Sigmoid colon (tissue), 7 donors: Measurements from ENCODE around the gene MYRFL. TPM values are rescaled to one million over a fixed set of nuclear protein-coding genes. Genes with fewer than 3 reads are reported as not detected.

Source experiments
- DNase-seq: peaks from one replicate; pipeline ENCODE4 v3.0.0-alpha.2; 2019
- H3K27ac ChIP-seq, 4 donors: fragments of 200-600 bp; sonication (generic); one replicate each; pipeline ENCODE4 v1.5.1; 2016 to 2019; ENCODE audit warnings: mild to moderate bottlenecking in 1 of 4
- H3K27me3 ChIP-seq, 3 donors: fragments of 200-600 bp; sonication (generic); one replicate each; pipeline ENCODE4 v1.5.1; 2019; ENCODE audit warnings: mild to moderate bottlenecking in 1 of 3
- H3K36me3 ChIP-seq, 4 donors: fragments of 200-600 bp; sonication (generic); one replicate each; pipeline ENCODE4 v1.5.1; 2016 to 2019
- H3K4me1 ChIP-seq, 4 donors: fragments of 200-600 bp; sonication (generic); one replicate each; pipeline ENCODE4 v1.5.1; 2017 to 2019
- H3K4me3 ChIP-seq, 4 donors: fragments of 200-600 bp; sonication (generic); one replicate each; pipeline ENCODE4 v1.5.1; 2017 to 2019; ENCODE audit warnings: mild to moderate bottlenecking in 2 of 4, moderate library complexity in 1 of 4
- H3K9me3 ChIP-seq, 4 donors: fragments of 200-600 bp in 3 of 4; sonication (generic) in 3 of 4; one replicate each; pipeline versions ENCODE4 v1.5.1 to v1.6.1; 2013 to 2019
- CTCF ChIP-seq, 4 experiments: fragments of 450-650 bp in 3 of 4; fragments of 200-600 bp in 1 of 4; IDR thresholded peaks; one replicate each; pipeline ENCODE4 v1.5.1; 2016 to 2019; ENCODE audit warnings: antibody characterized with exemption in 4 of 4, mild to moderate bottlenecking in 3 of 4, moderate library complexity in 2 of 4
- EP300 ChIP-seq, 4 donors: sonication (generic); formaldehyde crosslinking; IDR thresholded peaks; one replicate each; pipeline ENCODE4 v1.6.1; 2017; ENCODE audit warnings: antibody characterized with exemption in 4 of 4
- POLR2A ChIP-seq, 2 donors: fragments of 450-650 bp; IDR thresholded peaks; one replicate each; pipeline ENCODE4 v1.6.1; 2016; ENCODE audit warnings: antibody characterized with exemption in 2 of 2, mild to moderate bottlenecking in 2 of 2, moderate library complexity in 2 of 2
- POLR2AphosphoS5 ChIP-seq, 4 donors: sonication (generic); formaldehyde crosslinking; IDR thresholded peaks; one replicate each; pipeline ENCODE4 v1.6.1; 2017; ENCODE audit warnings: antibody characterized with exemption in 4 of 4
- WGBS, 2 donors: extraction: QIAGEN DNeasy Blood & Tissue Kit; methylation state at CpG; one replicate each; pipeline ENCODE4 v1.1.7; 2013; 5-methylcytosine and 5-hydroxymethylcytosine counted together
- intact Hi-C: fragments of 100-400 bp; cut with DNase I; formaldehyde crosslinking; loops from one replicate; pipeline ENCODE4 v1.15.1; 2023
- polyA plus RNA-seq, 3 donors: library from polyadenylated mRNA; stranded (reverse); fragments of 200-250 nt; gene quantifications; one replicate each; pipeline ENCODE4 v1.2.3, GENCODE V29; 2013
- total RNA-seq, 4 donors: library from RNA; depleted of rRNA; stranded (reverse); fragments of >200 nt; gene quantifications; one replicate each; pipeline ENCODE4 v1.1.0, GENCODE V29; 2016
- donor health status: healthy with polysubstance abuse.
- donor health status: Bipolar disorder and iron deficiency.
- donor health status: healthy.

MYRFL gene
- total and polyA plus RNA-seq, 7 donors = 0.48 TPM; not detected in 6

GRCh38 chr12:69884386-69884785 lies 59.4 kb downstream of the MYRFL start:
- Histone ChIP-seq H3K36me3 (no peaks in the 10 kb centered on the region), H3K9me3 (no peaks in the 10 kb centered on the region), H3K27me3 (no peaks in the 10 kb centered on the region), H3K27ac (no peak overlapping the region), H3K4me3 (no peak overlapping the region), H3K4me1 (peaks cover 0 to 3% (median 0%) of the 10 kb centered on the region in 4 donors)
- intact Hi-C loops = loop anchor here (5.0 kb wide), 1 partner anchor 833 kb away; no protein-coding TSS in a partner anchor
- 75 to 83% methylated on average over 2 of the region's 2 CpGs for WGBS, 2 donors
- TF ChIP-seq POLR2A (IDR thresholded peaks at IDR 0.05) (no peak), POLR2AphosphoS5 (IDR thresholded peaks at IDR 0.05) (no peak), CTCF (IDR thresholded peaks at IDR 0.05) (no peak), EP300 (IDR thresholded peaks at IDR 0.05) (no peak)
- no peak for DNase-seq

GRCh38 chr12:69885658-69886057 lies 60.6 kb downstream of the MYRFL start:
- H3K27ac ChIP-seq = no peak overlapping the region
- TF ChIP-seq CTCF (IDR thresholded peaks at IDR 0.05) (no peak), EP300 (IDR thresholded peaks at IDR 0.05) (no peak), POLR2AphosphoS5 (IDR thresholded peaks at IDR 0.05) (no peak), POLR2A (IDR thresholded peaks at IDR 0.05) (no peak)
- H3K4me3 ChIP-seq = no peak overlapping the region
- H3K9me3 ChIP-seq = no peaks in the 10 kb centered on the region
- intact Hi-C loops = no loop called here
- no peaks in the 10 kb centered on the region for H3K4me1 ChIP-seq
- no peak for DNase-seq
- no peaks in the 10 kb centered on the region for H3K36me3 ChIP-seq
- no peaks in the 10 kb centered on the region for H3K27me3 ChIP-seq

GRCh38 chr12:69886109-69886508 lies 61.1 kb downstream of the MYRFL start:
- Histone ChIP-seq H3K36me3 (no peaks in the 10 kb centered on the region), H3K4me3 (no peak overlapping the region), H3K27ac (no peak overlapping the region), H3K9me3 (no peaks in the 10 kb centered on the region), H3K27me3 (no peaks in the 10 kb centered on the region), H3K4me1 (no peaks in the 10 kb centered on the region)
- DNase-seq = no peak
- TF ChIP-seq POLR2A (IDR thresholded peaks at IDR 0.05) = no peak
- no peak for TF ChIP-seq POLR2AphosphoS5 (IDR thresholded peaks at IDR 0.05)
- 89 to 90% methylated on average over 5 of the region's 5 CpGs for WGBS, 2 donors
- intact Hi-C loops = no loop called here

GRCh38 chr12:69886715-69887114 lies 61.7 kb downstream of the MYRFL start:
- intact Hi-C loops = no loop called here
- TF ChIP-seq EP300 (IDR thresholded peaks at IDR 0.05) (no peak), POLR2A (IDR thresholded peaks at IDR 0.05) (no peak), CTCF (IDR thresholded peaks at IDR 0.05) (no peak), POLR2AphosphoS5 (IDR thresholded peaks at IDR 0.05) (no peak)
- no peak for DNase-seq
- H3K4me1 ChIP-seq = no peaks in the 10 kb centered on the region
- H3K4me3 ChIP-seq = no peak overlapping the region
- H3K27me3 ChIP-seq = no peaks in the 10 kb centered on the region
- no peaks in the 10 kb centered on the region for H3K36me3 ChIP-seq
- no peak overlapping the region for H3K27ac ChIP-seq
- 97% methylated on average over 2 of the region's 2 CpGs for WGBS, 2 donors
- no peaks in the 10 kb centered on the region for H3K9me3 ChIP-seq

- no peaks in the 10 kb centered on the region for H3K9me3 ChIP-seq
- H3K4me3 ChIP-seq = no peak overlapping the region
- H3K27me3 ChIP-seq = no peaks in the 10 kb centered on the region
- DNase-seq = no peak
- H3K4me1 ChIP-seq = no peaks in the 10 kb centered on the region
- 95 to 97% methylated on average over 1 of the region's 1 CpG for WGBS, 2 donors
- TF ChIP-seq EP300 (IDR thresholded peaks at IDR 0.05) = no peak
- no peak for TF ChIP-seq POLR2A (IDR thresholded peaks at IDR 0.05)
- TF ChIP-seq POLR2AphosphoS5 (IDR thresholded peaks at IDR 0.05) = no peak
- TF ChIP-seq CTCF (IDR thresholded peaks at IDR 0.05) = no peak
- H3K27ac ChIP-seq = no peak overlapping the region
- H3K36me3 ChIP-seq = no peaks in the 10 kb centered on the region
- intact Hi-C loops = no loop called here
Measured at GRCh38 chr12:69888901-69889300, 63.9 kb downstream of the MYRFL start.
